ENCODE data around the gene TOPORS. TPM values are rescaled to one million over a fixed set of nuclear protein-coding genes. Genes with fewer than 3 reads are reported as not detected.

The TOPORS gene
- polyA plus RNA-seq, 3 donors = 5.9 to 12.9 (median 9.2) TPM

- Histone ChIP-seq H4K20me1 (ENCODE audit: insufficient read depth, low read length) (no peaks in the 10 kb centered on the region), H3K4me1 (ENCODE audit: control insufficient read depth in 1 of 2, insufficient read depth in 2 of 2, low read length in 2 of 2) (no peaks in the 10 kb centered on the region), H3K9me3 (replicated peaks in 1 of 2; ENCODE audit: control insufficient read depth in 1 of 2, insufficient read depth in 1 of 2, low read length in 2 of 2) (no peaks in the 10 kb centered on the region), H3K4me2 (replicated peaks; ENCODE audit: extremely low read depth, low read length, poor library complexity, severe bottlenecking) (no peak overlapping the region), H3K9ac (ENCODE audit: insufficient read depth, low read length, poor library complexity, severe bottlenecking) (no peak overlapping the region), H3K36me3 (replicated peaks in 1 of 2; ENCODE audit: control insufficient read depth in 1 of 2, insufficient read depth in 2 of 2, low read length in 2 of 2) (no peaks in the 10 kb centered on the region), H2AFZ (ENCODE audit: insufficient read depth, low read depth, low read length, poor library complexity, severe bottlenecking) (no peak overlapping the region), H3K27me3 (ENCODE audit: control insufficient read depth in 2 of 2, insufficient read depth in 2 of 2, low read length in 2 of 2) (peaks cover 0 to 4% of the 10 kb centered on the region in 2 donors), H3K79me2 (ENCODE audit: insufficient read depth, low read length) (no peaks in the 10 kb centered on the region), H3K27ac (ENCODE audit: low read depth in 1 of 2, low read length in 2 of 2) (no peak overlapping the region), H3K4me3 (replicated peaks in 1 of 3; ENCODE audit: low read depth in 2 of 3, low read length in 3 of 3) (no peak overlapping the region)
- no peak overlapping the region for H3K27ac Mint-ChIP-seq
- no peak for TF ChIP-seq CTCF (IDR thresholded peaks at IDR 0.05)
- H3K36me3 Mint-ChIP-seq = no peaks in the 10 kb centered on the region
- no peak overlapping the region for H3K4me3 Mint-ChIP-seq
- WGBS (ENCODE audit: insufficient coverage) = no CpG with 5 or more reads among the region's 1 CpG
- peaks cover 2% of the 10 kb centered on the region for H3K4me1 Mint-ChIP-seq
- intact Hi-C loops (cut with micrococcal nuclease) = no loop called here
- H3K27me3 Mint-ChIP-seq (ENCODE audit: low read depth in 3 of 3) = peaks cover 2 to 21% (median 7%) of the 10 kb centered on the region in 3 donors
- no peak for DNase-seq
- H3K9me3 Mint-ChIP-seq = no peaks in the 10 kb centered on the region
These were observed 38.5 kb upstream of the TOPORS start for GRCh38 chr9:32590898-32591297.

- H3K9me3 Mint-ChIP-seq = no peaks in the 10 kb centered on the region
- no peak for TF ChIP-seq CTCF (IDR thresholded peaks at IDR 0.05)
- Histone ChIP-seq H3K79me2 (ENCODE audit: insufficient read depth, low read length) (no peaks in the 10 kb centered on the region), H3K27ac (ENCODE audit: low read depth in 1 of 2, low read length in 2 of 2) (no peak overlapping the region), H3K4me2 (replicated peaks; ENCODE audit: extremely low read depth, low read length, poor library complexity, severe bottlenecking) (no peak overlapping the region), H4K20me1 (ENCODE audit: insufficient read depth, low read length) (no peaks in the 10 kb centered on the region), H3K36me3 (replicated peaks in 1 of 2; ENCODE audit: control insufficient read depth in 1 of 2, insufficient read depth in 2 of 2, low read length in 2 of 2) (no peaks in the 10 kb centered on the region), H3K4me3 (replicated peaks in 1 of 3; ENCODE audit: low read depth in 2 of 3, low read length in 3 of 3) (no peak overlapping the region), H2AFZ (ENCODE audit: insufficient read depth, low read depth, low read length, poor library complexity, severe bottlenecking) (no peak overlapping the region), H3K27me3 (ENCODE audit: control insufficient read depth in 2 of 2, insufficient read depth in 2 of 2, low read length in 2 of 2) (peaks cover 0 to 4% of the 10 kb centered on the region in 2 donors), H3K4me1 (ENCODE audit: control insufficient read depth in 1 of 2, insufficient read depth in 2 of 2, low read length in 2 of 2) (no peaks in the 10 kb centered on the region), H3K9ac (ENCODE audit: insufficient read depth, low read length, poor library complexity, severe bottlenecking) (no peak overlapping the region), H3K9me3 (replicated peaks in 1 of 2; ENCODE audit: control insufficient read depth in 1 of 2, insufficient read depth in 1 of 2, low read length in 2 of 2) (no peaks in the 10 kb centered on the region)
- H3K4me1 Mint-ChIP-seq = no peaks in the 10 kb centered on the region
- no peak overlapping the region for H3K4me3 Mint-ChIP-seq
- no peaks in the 10 kb centered on the region for H3K36me3 Mint-ChIP-seq
- intact Hi-C loops (cut with micrococcal nuclease) = no loop called here
- H3K27ac Mint-ChIP-seq = no peak overlapping the region
- peaks cover 2 to 23% (median 7%) of the 10 kb centered on the region in 3 donors for H3K27me3 Mint-ChIP-seq (ENCODE audit: low read depth in 3 of 3)
- DNase-seq = no peak
- no CpG with 5 or more reads among the region's 2 CpGs for WGBS (ENCODE audit: insufficient coverage)
These were observed 38.1 kb upstream of the TOPORS start for GRCh38 chr9:32590476-32590875.
